ENCODE measurements around the gene TTC39C. TPM values are rescaled to one million over a fixed set of nuclear protein-coding genes. Genes with fewer than 3 reads are reported as not detected.

The TTC39C gene
- total and polyA plus RNA-seq, 2 of the 8 experiments (the other 6 are each of a cell fraction or from before 2014, with no cell fraction given), result 8.1 to 79.1 TPM

DNA sequence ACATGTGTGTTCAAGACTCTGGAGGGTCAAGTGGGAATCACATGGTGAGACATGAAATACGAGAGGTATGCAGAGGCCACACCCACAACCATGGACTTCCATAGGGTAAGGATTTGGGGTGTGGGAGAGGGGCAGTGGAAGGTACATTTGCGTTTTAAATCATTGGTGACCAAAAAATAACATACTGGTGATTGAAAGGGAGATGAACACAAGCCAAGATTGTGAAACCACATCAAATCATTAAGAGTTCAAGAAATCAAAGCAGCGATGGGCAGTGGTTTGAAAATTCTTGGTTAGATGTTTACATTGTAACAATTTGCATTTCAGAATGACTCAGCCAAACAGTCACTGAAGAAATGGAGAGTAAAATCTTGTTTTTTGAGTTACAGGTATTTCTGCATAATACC lies 122.4 kb downstream of the TTC39C start:
- no peak overlapping the region for H4K8ac ChIP-seq (ENCODE audit: extremely low read depth, insufficient read depth, low read length)
- no peak overlapping the region for H3K23ac ChIP-seq (ENCODE audit: insufficient read length)
- H3K56ac ChIP-seq (replicated peaks; ENCODE audit: insufficient read length, low read depth, low read length), result no peak overlapping the region
- TF ChIP-seq CHD2 (IDR thresholded peaks at IDR 0.05; ENCODE audit: low read length) (no peak), YY1 (IDR thresholded peaks at IDR 0.05; ENCODE audit: low read depth, low read length) (no peak), RXRA (IDR thresholded peaks at IDR 0.05; ENCODE audit: insufficient read depth, low read depth, low read length) (no peak), MAFK (IDR thresholded peaks at IDR 0.05; ENCODE audit: low read depth, low read length) (peak; percentile 56)
- H3K9me3 ChIP-seq (ENCODE audit: insufficient read depth in 2 of 2, low read depth in 1 of 2, low read length in 1 of 2), result no peaks in the 10 kb centered on the region
- no peaks in the 10 kb centered on the region for H4K20me1 ChIP-seq (replicated peaks in 1 of 2; ENCODE audit: control insufficient read depth in 1 of 2, insufficient read depth in 2 of 2, low read length in 2 of 2)
- 88% methylated on average over 3 of the region's 3 CpGs; no CpG with 5 or more reads in 1 of the 2 experiments for WGBS, 2 experiments (ENCODE audit: extremely low coverage in 1 of 2, insufficient coverage in 1 of 2, insufficient read length in 1 of 2, insufficient replicate concordance in 2 of 2, low coverage in 1 of 2, low lambda C conversion rate in 2 of 2, missing lambda C conversion rate in 1 of 2)
- H3K9ac ChIP-seq (replicated peaks in 1 of 4; ENCODE audit: extremely low read depth in 1 of 4, low read depth in 3 of 4, low read length in 3 of 4), result no peak overlapping the region
- CTCF ChIA-PET (ENCODE audit: partially characterized antibody), result interaction anchor here (1.0 to 1.3 kb wide), 2 partner anchors 17 to 19 kb away, joined by 3 read pairs; no protein-coding TSS in a partner anchor
- no peak overlapping the region for H3K14ac ChIP-seq (ENCODE audit: insufficient read length)
- no peak overlapping the region for H4K91ac ChIP-seq (replicated peaks; ENCODE audit: insufficient read length, low read length)
- peaks cover 4% of the 10 kb centered on the region; the same call in 1 of the 2 replicates for H3K23me2 ChIP-seq (ENCODE audit: low read depth, low read length)
- no peak for DNase-seq (ENCODE audit: low read depth in 1 of 2, low spot score in 2 of 2)
- peak; percentile 55 for FAIRE-seq
- H2BK15ac ChIP-seq (ENCODE audit: low read length), result no peak overlapping the region
- no peak overlapping the region; a peak in 1 of 8 replicates for H3K4me3 ChIP-seq (ENCODE audit: extremely low read depth in 1 of 4, insufficient read depth in 2 of 4, low read depth in 3 of 4, low read length in 4 of 4)
- no peak overlapping the region for H3K4ac ChIP-seq (replicated peaks; ENCODE audit: insufficient read length, low read depth, low read length)
- no peak overlapping the region for H3K27ac ChIP-seq (ENCODE audit: low read depth, low read length)
- POLR2A ChIA-PET (ENCODE audit: partially characterized antibody), result interaction anchor here (0.6 to 0.7 kb wide), 2 partner anchors 92 to 297 kb away, joined by 3 read pairs; no protein-coding TSS in a partner anchor
- H3K4me1 ChIP-seq (replicated peaks in 1 of 4; ENCODE audit: control insufficient read depth in 3 of 4, insufficient read depth in 4 of 4, low read length in 3 of 4), result peaks cover 0 to 12% (median 7%) of the 10 kb centered on the region in 4 experiments; a peak in 5 of 7 replicates
- H3K79me1 ChIP-seq (ENCODE audit: low read depth, low read length), result no peaks in the 10 kb centered on the region
- no peaks in the 10 kb centered on the region for H3K79me2 ChIP-seq (ENCODE audit: control insufficient read depth in 1 of 2, insufficient read depth in 2 of 2, low read length in 2 of 2)
- no peak overlapping the region for H4K5ac ChIP-seq (ENCODE audit: insufficient read length, low read depth, low read length)
- H2BK12ac ChIP-seq (ENCODE audit: low read depth, low read length), result no peak overlapping the region
- 0 out of 4 replicates have a peak overlapping the region, but pooled peaks of 1 of the 2 experiments have one; percentile 8 for H3K4me2 ChIP-seq (ENCODE audit: insufficient read depth in 1 of 2, low read depth in 2 of 2, low read length in 2 of 2)
- H2BK5ac ChIP-seq (ENCODE audit: low read depth, low read length), result peak overlapping the region; percentile 13; the same call in 1 of the 2 replicates
- 0 out of 2 replicates have a peak overlapping the region, but pooled peaks have one; percentile 26 for H3K18ac ChIP-seq (ENCODE audit: extremely low read depth, low read length)
- H3K36me3 ChIP-seq (ENCODE audit: control insufficient read depth in 2 of 4, insufficient read depth in 4 of 4, low read length in 3 of 4), result peaks cover 0 to 4% (median 1%) of the 10 kb centered on the region in 4 experiments; a peak in 2 of 8 replicates
- H2AFZ ChIP-seq (ENCODE audit: low read length), result no peak overlapping the region
- H2BK120ac ChIP-seq (replicated peaks; ENCODE audit: low read depth, low read length), result no peak overlapping the region
- no peak overlapping the region for H2BK20ac ChIP-seq (ENCODE audit: low read length)
- no peaks in the 10 kb centered on the region for H3K27me3 ChIP-seq (replicated peaks in 1 of 4; ENCODE audit: control insufficient read depth in 3 of 4, extremely low read depth in 1 of 4, insufficient read depth in 3 of 4, low read length in 3 of 4)
- H2AK5ac ChIP-seq (ENCODE audit: low read depth, low read length), result 0 out of 2 replicates have a peak overlapping the region, but pooled peaks have one; percentile 9

Measured in H1 (cell line).